ENCODE results near the gene NGF. TPM values are rescaled to one million over a fixed set of nuclear protein-coding genes. Genes with fewer than 3 reads are reported as not detected.

Gene NGF
- polyA plus RNA-seq, 1 experiment: 6.7 TPM

DNA sequence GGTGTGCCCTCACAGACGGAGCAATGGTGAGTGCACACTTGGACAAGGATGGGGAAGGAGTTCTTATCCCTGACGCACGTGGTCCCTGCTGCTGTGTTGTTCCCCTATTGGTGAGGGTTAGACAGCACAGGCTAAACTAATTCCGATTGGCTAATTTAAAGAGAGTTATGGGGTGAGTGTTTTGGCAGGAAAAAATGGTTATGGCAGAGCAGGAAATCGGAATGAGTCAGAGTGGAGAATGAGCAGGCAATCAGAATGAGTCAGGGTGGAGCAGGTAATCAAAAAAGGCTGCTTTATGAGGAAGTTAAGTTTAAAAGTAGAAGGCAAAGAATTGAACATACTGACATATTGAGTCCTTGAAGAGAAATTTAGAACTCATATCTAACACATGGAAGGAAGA, 100.5 kb downstream of the NGF start:
- Histone ChIP-seq H3K27me3 (ENCODE audit: control insufficient read depth, insufficient read depth, low read length) (no peaks in the 10 kb centered on the region), H3K4me3 (ENCODE audit: low read depth, low read length) (no peak overlapping the region), H3K9me3 (ENCODE audit: control insufficient read depth, insufficient read depth, low read length) (no peaks in the 10 kb centered on the region), H3K27ac (ENCODE audit: low read depth, low read length) (no peak overlapping the region)
- ChIA-PET CTCF (no interaction called here), POLR2A (no interaction called here)
- DNase-seq (ENCODE audit: low read depth, low spot score): no peak
- TF ChIP-seq, protein P1, sequence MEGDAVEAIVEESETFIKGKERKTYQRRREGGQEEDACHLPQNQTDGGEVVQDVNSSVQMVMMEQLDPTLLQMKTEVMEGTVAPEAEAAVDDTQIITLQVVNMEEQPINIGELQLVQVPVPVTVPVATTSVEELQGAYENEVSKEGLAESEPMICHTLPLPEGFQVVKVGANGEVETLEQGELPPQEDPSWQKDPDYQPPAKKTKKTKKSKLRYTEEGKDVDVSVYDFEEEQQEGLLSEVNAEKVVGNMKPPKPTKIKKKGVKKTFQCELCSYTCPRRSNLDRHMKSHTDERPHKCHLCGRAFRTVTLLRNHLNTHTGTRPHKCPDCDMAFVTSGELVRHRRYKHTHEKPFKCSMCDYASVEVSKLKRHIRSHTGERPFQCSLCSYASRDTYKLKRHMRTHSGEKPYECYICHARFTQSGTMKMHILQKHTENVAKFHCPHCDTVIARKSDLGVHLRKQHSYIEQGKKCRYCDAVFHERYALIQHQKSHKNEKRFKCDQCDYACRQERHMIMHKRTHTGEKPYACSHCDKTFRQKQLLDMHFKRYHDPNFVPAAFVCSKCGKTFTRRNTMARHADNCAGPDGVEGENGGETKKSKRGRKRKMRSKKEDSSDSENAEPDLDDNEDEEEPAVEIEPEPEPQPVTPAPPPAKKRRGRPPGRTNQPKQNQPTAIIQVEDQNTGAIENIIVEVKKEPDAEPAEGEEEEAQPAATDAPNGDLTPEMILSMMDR (IDR thresholded peaks at IDR 0.05; ENCODE audit: low read depth, low read length): no peak

DNA sequence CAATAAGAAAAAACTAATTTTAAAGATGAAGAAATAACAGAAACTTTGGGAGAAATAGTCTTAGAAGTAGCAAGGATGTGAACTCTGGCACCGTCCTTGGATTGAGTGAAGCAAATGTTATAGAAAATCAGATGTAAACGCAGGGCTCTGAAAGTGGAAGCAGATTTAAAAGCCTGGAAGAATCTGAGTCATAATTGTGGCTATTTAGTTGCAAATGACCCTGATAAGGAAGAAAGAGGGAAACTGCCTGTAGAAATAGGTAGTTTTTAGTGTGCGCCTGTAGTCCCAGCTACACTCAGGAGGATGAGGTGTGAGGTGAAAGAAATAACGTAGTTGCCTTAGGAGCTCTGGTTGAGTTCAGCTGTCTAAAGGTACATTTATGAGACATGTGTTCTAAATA, 101.0 kb downstream of the NGF start:
- Histone ChIP-seq H3K9me3 (ENCODE audit: control insufficient read depth, insufficient read depth, low read length) (no peaks in the 10 kb centered on the region), H3K27me3 (ENCODE audit: control insufficient read depth, insufficient read depth, low read length) (no peaks in the 10 kb centered on the region), H3K27ac (ENCODE audit: low read depth, low read length) (no peak overlapping the region), H3K4me3 (ENCODE audit: low read depth, low read length) (no peak overlapping the region)
- POLR2A ChIA-PET: no interaction called here
- TF ChIP-seq, protein P1 (IDR thresholded peaks at IDR 0.05; ENCODE audit: low read depth, low read length): no peak
- DNase-seq (ENCODE audit: low read depth, low spot score): no peak
- CTCF ChIA-PET: interaction anchor here (0.6 kb wide), 1 partner anchor 10 kb away, joined by 3 read pairs; no protein-coding TSS in a partner anchor

Other genes starting within 250 kb of the NGF start
- gene TSPAN2, start 248.7 kb downstream of the NGF start, polyA plus RNA-seq (2011; rRNA removed): 2.3 and 4.0 TPM in 2 replicates

Measured in AG04450 (cell line).